Hepatic stellate cell (primary cell): ENCODE results near the gene TRHDE.

ENCODE experiments used
- DNase-seq: peaks from one replicate; pipeline ENCODE4 v3.0.0; 2011; ENCODE audit warnings: low spot score

The TRHDE gene

DNA sequence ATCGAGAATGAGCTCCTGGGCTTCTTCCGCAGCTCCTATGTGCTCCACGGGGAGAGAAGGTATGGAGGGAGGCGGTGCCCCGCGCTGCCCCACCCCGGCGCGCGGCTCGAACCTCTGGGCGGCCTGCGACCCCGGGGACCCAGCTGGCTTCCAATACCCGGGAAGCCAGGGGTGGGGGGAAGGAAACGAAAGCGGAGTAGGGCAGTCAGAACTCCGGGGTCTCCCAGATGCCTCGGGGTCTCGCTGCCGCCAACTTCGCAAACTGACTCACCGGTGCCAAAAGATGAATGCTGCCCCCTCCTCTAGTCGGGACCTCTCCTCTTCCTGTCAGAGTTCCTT is 1.3 kb downstream of the TRHDE start:
- no peak for DNase-seq

DNA sequence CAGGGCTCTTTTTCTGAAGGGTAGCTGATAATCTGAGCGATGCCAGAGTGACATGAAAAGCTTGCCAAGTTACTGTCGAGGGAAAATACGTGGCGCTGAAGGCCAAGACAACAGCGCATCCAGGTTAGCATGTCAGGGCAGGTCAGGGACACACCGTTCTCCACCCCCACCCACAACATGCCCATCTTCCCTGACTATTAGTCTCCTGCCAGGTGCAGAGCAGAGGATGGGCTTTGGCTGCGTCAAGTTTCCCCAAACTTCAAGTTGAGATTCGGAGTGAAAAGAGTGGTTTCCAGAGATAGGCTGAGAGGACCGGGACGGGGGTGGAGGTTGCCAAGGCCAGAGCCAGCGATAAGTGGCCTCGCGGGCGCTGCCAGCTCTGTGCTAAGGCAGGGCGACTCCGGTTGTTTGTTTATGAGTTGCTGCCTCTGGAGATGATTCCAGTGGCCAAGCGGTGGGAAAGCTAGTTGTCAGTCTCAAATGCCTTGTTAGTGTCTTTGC is 1.7 kb downstream of the TRHDE start:
- peak; percentile 41 for DNase-seq

DNA sequence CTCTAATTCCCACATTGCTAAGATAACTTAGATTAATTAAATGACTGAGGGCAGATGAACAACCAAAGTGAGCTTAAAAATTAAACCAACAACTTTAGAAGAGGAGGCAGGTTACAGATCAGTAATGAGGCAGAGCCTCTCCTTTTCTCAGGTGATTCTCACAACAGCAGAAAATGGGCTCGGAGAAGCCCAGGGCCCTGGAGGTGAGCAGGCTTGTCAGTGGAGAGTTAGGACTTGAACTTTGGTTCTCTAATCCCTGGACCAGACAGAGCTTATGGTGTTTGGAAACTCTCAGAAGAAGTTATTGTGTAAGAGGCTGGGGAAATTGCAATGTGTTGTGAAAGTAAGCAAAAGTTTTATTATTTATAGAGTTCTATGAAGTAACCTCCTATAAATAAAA is 2.8 kb downstream of the TRHDE start:
- DNase-seq: no peak

DNA sequence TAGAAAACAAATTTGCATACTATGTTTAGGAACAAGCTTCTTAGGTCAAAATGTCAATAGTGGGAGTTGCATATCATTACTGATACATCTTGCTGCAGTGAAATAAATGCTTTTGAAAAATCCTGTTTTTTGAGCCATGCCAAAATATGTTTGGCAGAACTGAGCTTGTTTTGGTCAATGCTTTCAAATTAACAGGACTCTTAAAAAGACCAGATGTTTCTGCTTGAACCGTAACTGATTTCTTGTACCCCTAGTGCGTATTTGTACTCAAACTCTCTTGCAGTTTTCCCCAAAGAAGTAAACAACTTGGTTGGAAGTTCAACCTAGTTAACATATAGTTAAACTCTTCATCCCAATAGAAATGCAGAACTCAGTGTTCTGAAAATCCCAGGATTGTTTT is 3.4 kb downstream of the TRHDE start:
- DNase-seq: no peak

DNA sequence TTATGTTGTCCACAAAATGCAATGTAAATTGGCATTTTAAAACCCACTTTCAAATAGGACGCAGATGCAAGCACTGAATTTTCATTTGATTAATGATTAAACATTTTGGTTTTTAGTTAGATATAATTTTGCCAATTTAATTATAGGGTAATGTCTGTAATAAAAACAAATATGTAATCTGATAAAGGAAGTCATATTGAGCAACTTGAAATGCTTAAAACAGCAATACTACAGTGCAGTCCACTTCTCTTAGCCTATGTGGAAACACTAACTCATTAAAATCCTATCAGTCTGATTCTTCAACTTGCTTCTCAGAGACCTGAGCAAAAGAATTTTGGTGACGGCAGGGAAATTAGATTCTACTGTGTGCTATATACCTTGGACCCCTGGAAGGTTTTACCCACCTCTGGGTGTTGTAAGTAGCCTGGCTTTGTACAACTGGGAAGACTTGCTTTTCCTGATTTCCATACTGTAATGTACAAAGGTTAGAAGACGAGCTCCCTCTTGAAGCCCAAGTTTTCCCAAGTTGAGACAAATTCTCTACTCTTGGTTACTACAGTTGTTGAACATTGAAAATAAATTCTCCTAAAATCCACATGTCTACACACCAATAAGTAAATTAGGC is 4.1 kb downstream of the TRHDE start:
- DNase-seq: no peak

DNA sequence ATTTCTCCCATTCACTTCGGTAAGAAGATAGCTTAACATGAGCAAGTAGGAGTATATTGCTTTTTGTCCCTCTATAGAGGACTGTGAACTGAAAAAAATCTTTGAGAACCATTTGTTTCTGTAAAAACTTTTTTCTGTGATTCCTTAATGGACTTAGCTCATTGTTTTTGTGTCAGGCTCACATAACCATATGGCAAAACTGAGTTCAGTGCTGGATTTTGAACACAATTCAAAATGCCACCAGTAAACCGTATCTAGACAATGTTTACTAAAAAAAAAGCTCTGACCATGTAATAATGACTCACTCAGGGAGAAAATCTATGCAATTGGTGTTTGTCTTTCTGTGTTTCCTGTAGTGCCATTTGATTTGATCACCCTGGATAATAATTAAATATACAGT is 5.2 kb downstream of the TRHDE start:
- DNase-seq: no peak

DNA sequence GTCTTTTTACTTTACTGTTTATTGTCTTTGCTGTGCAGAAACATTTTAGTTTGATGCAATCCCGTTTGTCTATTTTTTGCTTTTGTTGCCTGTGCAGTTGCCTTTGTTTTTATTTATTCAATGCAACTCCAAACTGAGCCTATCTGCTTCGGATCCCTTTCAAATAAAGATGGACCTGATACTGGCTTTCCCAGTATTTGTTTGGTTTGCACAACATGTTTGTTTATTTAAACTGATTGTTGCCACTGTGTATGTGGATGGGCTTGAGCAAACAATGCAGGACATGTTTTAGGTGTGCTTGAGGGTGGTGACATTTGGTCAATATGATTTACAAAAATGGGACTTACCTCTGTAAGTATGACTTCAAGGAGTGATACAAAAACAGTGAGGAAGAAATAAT is 6.7 kb downstream of the TRHDE start:
- DNase-seq: no peak

DNA sequence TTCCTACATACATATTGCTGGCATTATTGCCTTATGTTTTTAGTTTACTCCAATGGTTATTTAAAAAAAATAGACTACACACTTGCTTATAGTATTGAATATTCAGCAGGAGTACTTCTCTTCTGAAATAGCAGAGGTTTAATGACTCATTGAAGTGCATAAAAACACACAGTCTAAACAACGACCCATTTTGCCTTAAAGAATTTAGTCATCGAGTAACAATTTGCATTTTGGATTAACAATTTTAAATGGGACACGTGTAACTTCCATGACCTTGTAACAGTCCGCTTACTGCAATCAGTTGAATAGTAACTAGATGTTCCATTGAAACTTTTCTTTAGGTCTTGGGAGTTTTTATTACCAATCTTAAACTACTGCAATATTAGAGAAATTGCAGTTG is 9.0 kb downstream of the TRHDE start:
- no peak for DNase-seq

DNA sequence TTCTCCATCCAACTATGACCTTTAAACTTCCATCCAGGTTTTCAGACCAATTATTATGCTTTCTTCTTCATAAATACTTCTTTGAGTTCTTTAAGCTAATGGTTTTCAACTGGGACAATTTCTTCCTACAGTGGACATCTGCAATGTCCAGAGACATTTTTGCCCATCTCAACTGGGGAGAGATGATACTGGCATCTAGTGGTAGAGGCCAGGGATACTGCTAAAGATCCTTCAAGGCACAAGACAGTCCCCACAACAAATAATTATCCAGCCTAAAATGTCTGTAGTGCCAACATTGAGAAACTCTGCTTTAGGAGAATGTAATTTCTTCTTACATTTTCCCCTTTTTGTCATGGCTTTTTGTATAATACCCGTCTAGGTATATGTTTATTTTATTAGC is 10.6 kb downstream of the TRHDE start:
- no peak for DNase-seq

DNA sequence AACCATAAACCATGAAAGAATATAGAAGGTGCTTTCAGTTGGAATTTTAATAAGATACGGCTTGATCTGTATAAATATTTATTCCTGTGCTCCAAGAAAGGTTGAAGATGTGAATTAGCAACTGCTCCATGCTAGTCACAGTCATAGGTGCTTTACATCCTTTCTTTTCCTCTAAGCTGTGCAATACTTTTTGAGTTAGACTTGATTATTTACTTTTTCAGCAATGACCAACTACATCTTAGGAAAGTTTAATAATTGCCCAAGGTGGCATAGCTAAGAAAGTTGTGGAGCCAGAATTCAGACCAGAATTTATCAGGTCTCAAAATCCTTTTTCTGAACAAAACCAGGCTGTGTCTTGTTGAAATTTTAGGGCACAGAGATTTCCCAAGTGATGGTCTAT is 13.7 kb downstream of the TRHDE start:
- no peak for DNase-seq

DNA sequence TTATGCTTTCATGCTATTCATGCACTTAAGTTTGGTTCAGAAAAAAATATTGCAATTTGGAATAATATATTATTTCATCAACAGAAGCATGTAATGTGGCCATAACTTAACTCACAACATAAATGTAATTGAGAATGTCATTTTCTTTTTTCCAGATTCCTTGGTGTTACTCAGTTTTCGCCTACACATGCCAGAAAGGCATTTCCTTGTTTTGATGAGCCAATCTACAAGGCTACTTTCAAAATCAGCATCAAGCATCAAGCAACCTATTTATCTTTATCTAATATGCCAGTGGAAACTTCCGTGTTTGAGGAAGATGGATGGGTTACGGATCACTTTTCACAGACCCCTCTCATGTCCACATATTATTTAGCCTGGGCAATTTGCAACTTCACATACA is 14.4 kb downstream of the TRHDE start:
- no peak for DNase-seq

DNA sequence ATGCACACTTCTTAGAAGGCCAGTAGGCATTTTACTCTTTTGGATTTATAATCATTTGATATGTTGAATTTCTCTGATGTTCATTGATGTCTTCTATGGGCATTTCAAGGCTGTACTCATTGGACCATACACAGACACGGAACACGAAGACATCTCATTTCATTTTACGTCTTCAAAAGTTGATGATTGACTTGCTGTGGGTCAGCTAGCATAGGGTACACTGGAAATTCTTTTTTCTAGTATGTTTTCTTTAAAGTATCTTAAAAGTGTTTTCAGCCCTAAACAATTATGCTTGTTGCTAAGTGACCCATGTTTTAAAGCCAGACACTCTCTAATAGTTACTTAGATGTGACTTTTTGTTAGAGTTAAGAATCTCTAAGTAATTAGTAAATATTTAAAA is 16.3 kb downstream of the TRHDE start:
- no peak for DNase-seq

DNA sequence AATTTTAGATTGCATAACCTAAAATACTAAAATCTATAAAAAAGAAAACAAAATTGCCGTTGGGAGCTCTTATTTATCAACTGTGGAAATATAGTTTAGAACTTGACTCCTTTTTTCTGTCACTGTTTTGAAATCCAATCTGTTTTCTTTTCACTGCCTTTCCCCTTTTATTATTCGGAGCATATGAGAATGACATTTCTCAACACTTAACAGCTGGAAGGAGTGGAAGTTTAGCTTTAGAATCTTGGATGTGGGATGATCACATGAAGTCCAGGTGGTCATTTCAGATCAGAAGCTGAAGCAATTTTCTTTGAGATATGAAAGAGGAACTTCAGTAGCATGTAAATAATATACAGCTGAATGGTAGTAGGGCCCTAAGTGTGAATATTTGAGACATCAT is 16.7 kb downstream of the TRHDE start:
- DNase-seq: no peak

DNA sequence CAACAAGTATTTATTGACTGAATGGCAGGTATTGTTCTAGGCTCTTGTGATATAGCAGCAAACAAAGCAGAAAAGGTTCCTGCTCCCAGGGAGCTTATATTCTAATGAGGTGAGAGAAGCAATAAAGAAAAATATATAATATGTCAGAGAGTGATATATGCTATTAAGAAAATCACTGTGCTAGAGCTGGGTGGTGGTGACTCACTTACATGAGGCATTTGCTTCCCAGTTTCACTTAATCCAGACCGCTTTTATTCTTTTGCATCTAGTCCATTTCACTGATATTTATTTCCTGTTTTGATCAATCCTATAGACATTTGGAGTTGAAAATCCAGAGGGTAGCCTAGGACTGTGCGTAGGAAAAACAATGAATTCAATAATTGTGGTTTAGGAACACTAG is 17.5 kb downstream of the TRHDE start:
- DNase-seq: no peak

DNA sequence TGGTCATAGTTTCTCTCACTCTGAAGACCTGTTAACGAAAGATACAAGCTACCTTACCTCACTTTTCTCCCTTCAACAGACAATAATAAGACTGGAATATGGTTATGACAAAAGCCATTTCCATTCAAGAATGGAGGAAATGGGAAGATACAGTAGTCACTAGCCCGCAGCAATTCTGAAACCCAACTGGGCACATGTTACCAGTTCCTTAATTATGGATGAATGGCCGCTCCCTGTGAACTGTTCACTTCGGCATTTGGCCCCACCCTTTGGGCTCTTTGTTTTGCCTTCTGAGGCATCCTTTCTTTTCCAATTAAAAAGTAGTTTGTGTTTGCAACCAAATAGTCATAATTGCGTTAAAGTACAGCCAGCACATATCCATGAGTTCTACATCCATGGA is 19.0 kb downstream of the TRHDE start:
- DNase-seq: no peak

DNA sequence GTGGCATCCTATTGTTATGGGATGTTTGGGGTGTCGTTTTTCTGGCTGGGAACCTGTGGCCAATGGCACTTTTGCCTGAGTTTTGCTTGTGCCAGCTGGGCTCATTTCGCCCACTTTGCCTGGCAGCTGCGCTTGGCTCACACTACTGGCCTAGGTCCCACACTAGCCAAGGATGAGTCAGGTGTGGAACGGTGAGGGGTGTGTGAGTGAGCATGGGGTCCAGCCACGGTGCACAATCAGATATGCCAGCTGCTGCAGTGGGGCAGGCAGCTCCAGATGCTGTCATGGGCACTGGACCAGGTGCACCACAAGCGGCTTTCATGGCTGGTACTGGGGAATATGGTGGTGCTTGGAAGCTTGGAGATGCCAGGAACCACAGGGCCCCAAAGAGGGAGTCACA is 21.5 kb downstream of the TRHDE start:
- no peak for DNase-seq

DNA sequence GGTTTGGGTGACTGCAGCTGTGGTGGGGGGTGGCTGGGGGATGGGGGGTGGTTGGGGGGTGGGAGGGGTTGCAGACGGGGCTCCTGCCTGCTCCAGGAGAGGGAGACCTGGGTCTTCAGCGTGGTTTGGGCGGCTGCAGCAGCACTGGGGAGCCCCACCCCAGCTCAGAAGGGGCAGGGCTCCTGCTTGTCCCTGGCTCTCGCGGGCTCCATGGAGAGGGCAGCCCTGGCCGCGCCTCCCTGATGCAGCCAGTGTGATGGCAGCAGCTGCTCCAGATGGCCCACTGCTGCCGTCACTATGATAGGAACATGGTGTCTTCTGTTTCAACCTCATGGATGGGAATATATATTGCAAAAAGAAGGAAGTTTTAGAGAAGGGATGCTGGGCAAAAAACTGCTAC is 22.9 kb downstream of the TRHDE start:
- no peak for DNase-seq

DNA sequence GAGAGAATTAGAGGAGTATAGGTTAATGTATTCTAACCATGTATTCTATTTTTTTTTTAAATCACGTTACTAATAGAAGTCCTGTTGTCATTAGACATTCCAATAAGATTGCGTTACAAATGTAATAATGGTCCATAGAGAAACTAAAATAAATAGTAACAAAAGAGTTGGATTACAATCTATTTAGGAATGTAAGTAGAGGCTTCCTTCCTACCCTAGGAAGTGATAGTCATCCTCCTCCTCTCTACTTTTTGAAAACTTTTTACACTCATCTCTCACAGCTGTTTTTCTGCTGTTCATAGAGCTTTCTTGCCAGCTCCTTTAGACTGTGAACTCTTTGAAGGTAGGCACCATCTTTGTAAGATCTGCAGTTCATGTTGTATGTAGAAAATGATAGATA is 23.6 kb downstream of the TRHDE start:
- peak; percentile 31 for DNase-seq

DNA sequence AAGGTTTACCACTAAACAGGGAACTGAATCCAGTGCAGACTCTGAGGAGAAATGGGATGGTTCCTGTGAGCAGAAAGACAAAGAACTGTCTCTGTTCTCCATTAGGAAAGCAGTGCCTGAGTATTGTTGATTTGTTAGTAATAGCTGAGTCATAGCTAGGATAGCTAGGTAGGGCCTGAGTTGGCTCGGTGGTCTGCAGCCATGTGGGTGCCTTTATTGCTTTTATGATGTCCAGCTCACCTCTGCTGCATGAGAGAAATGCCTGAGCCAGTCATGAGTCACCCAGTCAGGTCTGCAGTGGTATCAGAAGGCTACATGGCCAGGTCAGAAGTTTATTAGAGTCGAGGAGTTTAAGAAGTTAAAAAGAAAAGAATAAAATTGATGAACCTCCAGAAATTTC is 24.2 kb downstream of the TRHDE start:
- DNase-seq: no peak

DNA sequence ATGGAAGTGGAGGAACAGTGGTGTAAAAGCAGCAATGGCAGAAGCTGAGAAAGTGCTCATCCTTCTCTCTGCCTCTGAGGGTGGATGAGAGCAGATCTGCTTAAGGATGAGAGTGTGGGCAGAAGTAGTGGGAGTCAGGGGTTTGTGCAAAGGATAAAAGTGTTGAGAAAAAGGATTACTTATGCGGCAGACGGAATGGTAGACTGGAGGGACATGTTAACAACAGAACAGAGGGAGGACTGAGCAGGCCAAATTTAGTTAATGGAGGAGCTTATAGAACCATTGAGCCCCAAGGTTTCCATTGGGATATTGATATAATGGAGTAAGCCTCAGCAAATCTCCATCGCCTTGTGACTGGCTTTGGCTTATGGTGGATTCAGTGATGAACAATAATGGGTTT is 25.5 kb downstream of the TRHDE start:
- DNase-seq: no peak

DNA sequence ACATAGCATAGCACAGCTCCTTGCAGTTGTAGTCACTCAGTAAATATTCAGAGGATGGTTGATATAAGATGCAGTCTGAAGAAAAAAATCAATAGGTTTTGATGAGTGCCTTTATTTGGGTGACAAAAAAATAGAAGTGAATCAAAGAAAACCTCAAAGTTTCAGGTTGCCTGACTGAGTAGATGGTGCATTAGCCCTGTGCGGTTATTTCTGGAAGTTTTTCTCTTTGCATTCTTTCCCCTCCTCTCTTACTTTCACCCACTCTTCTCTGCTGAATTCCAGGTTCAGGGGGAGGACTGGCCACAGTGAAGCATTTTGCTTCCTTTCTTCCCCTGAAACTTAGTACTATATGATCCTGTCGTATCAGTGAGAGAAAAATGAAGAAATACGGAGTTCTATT is 28.6 kb downstream of the TRHDE start:
- no peak for DNase-seq

DNA sequence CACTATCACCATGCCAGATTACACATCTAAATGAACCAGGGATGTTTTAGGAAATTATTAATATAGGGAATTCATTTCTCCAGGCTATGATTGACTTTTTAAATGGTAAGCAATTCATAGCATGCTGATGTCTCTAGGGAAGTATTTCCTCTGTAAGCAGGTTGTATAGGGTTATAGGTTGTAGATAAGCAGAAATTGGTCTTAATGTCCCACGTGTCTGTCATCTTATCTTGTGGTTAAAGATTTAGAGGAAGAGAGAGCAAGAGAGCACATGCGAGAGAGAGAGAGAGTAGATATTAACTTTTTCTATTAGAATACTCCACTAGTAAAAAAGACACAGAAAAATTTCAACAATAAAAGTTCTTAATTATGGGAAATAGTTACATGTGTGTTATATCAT is 32.6 kb downstream of the TRHDE start:
- DNase-seq: no peak

DNA sequence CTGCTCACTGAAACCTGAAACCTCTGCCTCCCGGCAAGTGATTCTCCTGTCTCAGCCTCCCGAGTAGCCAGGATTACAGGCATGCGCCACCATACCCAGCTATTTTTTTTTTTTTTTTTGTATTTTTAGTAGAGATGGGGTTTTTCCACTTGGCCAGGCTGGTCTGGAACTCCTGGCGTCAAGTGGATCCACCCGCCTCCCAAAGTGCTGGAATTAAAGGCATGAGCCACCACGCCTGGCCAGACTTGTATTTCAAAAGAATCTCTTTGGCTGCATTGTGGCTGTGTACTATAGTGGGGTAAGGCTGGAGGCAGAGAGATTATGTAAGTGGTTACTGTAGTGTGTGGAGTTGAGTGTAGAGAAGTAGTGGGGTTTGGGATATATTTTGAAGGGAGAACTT is 35.1 kb downstream of the TRHDE start:
- no peak for DNase-seq

DNA sequence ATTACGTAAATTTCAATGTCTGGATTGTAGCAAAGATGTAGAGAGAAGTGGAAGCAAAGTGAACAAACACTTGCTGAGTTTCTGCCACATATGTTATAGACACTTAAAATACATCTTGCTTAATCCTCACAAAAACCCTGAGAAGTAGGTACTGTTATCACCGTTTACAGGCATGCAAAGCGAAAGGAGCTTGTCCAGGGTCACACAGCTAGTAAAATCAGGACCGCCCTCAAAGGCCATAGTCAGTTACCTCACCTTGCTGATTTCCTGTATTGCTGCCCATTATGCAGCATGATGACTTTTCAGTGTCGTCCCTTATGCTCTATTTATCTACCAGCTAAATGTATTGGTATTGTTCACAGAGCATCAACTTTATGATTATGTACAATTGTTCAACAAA is 39.8 kb downstream of the TRHDE start:
- DNase-seq: no peak

DNA sequence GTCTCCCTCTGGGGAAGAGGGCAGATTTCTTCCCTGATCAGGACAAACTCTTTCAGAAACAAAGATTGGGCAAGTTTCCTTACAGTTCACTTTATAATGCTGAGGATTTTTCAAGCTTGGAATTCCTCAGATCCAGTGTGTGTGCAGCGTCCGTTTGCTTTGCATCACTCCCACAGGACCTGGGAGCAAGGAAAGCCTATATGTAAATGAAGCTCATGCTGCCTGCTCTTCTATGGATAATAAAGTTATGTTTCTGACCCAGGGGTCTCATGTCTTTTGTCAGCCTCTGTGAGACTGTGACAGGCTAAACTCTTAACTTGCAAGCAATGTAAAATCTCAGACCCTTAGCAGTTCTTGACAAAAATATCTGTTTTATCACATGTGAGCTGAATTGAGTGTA is 41.6 kb downstream of the TRHDE start:
- DNase-seq: no peak
